ENCODE data around the gene LRRC4B.

The LRRC4B gene

DNA sequence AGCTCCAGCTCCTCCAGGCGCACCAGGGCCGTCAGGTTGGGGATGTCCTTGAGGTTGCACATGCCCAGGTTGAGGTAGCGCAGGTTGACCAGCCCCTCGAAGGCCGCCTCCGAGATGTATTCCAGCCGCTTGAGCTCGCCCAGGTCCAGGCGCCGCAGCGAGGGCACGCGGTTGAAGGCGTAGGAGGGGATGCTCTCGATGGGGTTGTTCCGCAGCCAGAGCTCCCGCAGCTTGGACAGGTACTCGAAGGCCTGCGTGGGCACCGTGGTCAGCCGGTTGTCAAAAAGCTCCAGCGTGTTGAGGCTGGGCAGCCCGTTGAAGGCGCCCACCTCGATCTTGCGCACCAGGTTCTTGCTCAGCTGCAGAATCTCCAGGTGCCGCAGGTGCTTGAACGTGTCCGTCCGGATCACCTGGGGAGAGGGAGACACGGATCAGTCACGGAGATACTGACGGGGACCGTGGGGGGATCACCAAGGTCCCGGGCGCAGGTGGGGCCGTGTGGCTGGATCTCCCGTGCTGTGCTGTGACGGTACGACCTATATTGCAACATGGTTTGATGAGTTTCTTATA, 49.1 kb downstream of the LRRC4B start:
- Histone ChIP-seq H3K9me3 (ENCODE audit: control insufficient read depth, low read length) (no peaks in the 10 kb centered on the region), H3K9ac (no peak overlapping the region), H3K4me2 (ENCODE audit: low read length) (no peak overlapping the region), H3K4me3 (ENCODE audit: low read depth, low read length) (no peak overlapping the region), H3K27ac (no peak overlapping the region), H3K79me2 (no peaks in the 10 kb centered on the region), H3K36me3 (ENCODE audit: control insufficient read depth, insufficient read depth, low read length) (no peaks in the 10 kb centered on the region), H3K27me3 (ENCODE audit: control insufficient read depth, insufficient read depth, low read length) (no peaks in the 10 kb centered on the region), H2AFZ (no peak overlapping the region), H3K4me1 (peaks cover 3% of the 10 kb centered on the region)
- TF ChIP-seq, protein P1, sequence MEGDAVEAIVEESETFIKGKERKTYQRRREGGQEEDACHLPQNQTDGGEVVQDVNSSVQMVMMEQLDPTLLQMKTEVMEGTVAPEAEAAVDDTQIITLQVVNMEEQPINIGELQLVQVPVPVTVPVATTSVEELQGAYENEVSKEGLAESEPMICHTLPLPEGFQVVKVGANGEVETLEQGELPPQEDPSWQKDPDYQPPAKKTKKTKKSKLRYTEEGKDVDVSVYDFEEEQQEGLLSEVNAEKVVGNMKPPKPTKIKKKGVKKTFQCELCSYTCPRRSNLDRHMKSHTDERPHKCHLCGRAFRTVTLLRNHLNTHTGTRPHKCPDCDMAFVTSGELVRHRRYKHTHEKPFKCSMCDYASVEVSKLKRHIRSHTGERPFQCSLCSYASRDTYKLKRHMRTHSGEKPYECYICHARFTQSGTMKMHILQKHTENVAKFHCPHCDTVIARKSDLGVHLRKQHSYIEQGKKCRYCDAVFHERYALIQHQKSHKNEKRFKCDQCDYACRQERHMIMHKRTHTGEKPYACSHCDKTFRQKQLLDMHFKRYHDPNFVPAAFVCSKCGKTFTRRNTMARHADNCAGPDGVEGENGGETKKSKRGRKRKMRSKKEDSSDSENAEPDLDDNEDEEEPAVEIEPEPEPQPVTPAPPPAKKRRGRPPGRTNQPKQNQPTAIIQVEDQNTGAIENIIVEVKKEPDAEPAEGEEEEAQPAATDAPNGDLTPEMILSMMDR (IDR thresholded peaks at IDR 0.05) = no peak

DNA sequence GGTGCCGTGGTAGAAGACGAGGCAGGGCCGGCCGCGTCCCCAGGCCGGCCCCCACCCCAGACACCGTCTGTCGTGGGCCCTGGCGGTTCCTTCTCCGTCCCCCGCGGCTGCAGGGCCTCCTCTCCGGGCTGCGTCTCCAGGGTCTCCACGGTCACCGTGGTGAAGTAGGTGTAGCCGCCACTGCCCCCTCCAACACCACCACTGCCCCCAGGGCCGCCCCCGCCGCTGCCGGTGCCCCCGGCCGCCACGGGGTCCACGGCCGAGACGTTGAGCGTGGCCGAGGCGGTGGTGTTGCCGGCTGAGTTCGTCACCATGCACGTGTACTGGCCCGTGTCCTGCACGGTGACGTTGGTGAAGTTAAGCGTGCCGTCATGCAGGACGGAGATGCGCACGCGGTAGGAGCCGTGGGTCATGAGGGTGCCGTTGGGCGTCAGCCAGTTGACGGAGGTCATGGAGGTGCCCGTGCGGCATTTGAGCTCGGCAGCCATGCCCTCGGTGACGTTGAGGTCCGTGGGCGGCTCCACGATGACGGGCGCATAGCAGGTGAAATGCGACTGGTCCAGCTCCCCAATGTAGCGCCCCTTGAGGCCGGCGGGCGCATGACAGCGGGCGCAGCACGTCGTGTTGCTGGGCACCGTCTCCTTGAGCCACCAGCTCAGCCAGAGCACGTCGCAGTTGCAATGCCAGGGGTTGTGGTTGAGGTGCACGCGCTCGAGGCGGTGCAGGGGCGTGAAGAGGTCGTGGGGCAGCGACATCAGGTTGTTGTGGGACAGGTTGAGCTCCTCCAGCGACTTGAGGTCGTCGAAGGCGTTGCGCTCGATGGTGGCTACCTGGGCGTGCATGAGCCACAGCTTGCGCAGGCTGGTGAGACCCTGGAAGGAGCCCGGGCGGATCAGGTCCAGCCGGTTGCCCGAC, 49.9 kb downstream of the LRRC4B start:
- Histone ChIP-seq H3K9ac (no peak overlapping the region), H3K4me3 (ENCODE audit: low read depth, low read length) (no peak overlapping the region), H3K9me3 (ENCODE audit: control insufficient read depth, low read length) (no peaks in the 10 kb centered on the region), H3K27me3 (ENCODE audit: control insufficient read depth, insufficient read depth, low read length) (no peaks in the 10 kb centered on the region), H3K4me1 (peaks cover 4% of the 10 kb centered on the region), H3K4me2 (ENCODE audit: low read length) (no peak overlapping the region), H2AFZ (no peak overlapping the region), H3K27ac (no peak overlapping the region), H3K79me2 (no peaks in the 10 kb centered on the region), H3K36me3 (ENCODE audit: control insufficient read depth, insufficient read depth, low read length) (no peaks in the 10 kb centered on the region)
- TF ChIP-seq, protein P1 (IDR thresholded peaks at IDR 0.05) = no peak

DNA sequence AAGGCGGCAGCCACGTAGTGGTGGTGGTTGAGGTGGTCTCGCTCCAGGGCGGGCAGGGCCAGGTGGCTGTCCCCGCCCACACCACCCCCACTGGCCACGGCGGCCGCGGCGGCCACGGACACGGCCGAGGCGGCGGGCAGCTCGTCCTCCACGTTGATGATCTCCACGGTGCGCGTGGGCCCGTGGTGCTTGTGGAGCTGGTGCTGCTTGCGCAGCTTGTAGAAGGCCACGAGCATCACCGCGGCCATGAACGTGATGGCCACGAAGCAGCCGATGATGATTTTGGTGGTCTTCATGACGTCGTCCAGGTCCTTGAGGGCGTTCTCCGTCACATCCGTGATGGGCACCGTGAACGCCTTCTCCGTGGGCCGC, 50.5 kb downstream of the LRRC4B start:
- Histone ChIP-seq H3K4me2 (ENCODE audit: low read length) (no peak overlapping the region), H3K4me1 (peaks cover 7% of the 10 kb centered on the region), H3K9me3 (ENCODE audit: control insufficient read depth, low read length) (no peaks in the 10 kb centered on the region), H3K79me2 (no peaks in the 10 kb centered on the region), H3K36me3 (ENCODE audit: control insufficient read depth, insufficient read depth, low read length) (no peaks in the 10 kb centered on the region), H3K9ac (no peak overlapping the region), H3K4me3 (ENCODE audit: low read depth, low read length) (no peak overlapping the region), H3K27ac (no peak overlapping the region), H3K27me3 (ENCODE audit: control insufficient read depth, insufficient read depth, low read length) (no peaks in the 10 kb centered on the region), H2AFZ (no peak overlapping the region)
- TF ChIP-seq, protein P1 (IDR thresholded peaks at IDR 0.05) = no peak

DNA sequence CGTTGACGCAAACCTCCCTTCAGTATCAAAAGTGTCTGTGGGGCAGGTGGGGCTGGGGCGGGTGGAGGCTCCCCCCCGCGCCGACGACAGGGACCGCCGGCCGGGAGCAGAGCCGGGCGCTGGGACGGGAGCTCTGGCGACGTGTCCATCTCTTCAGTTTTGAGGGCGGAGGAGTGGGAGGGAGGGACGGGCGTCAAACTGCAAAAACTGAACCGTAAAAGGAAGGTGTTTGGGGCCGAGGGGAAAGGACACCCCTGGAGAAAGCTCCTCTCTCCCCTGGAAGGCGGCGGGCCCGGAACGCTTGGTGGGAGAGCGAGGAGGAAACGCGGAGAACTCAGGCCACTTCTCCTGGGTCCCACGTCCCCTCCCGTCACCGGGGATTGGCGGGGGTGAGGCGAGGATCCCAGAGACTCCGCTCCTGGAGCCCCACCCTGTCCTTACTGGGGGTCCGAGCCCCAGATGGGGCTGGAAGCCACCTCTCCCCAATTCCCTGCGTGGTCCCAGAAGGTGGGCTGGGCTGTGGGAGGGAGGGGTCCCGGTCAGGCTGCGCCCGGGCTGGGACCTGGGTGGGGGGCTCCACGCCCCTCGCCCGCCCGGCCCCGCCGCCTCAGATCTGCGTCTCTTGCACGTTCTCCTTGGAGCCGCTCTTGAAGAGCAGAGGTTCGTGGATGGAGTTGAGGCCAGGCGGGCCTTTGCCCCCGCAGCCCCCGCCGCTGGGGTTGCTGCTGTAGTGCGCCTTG, 51.1 kb downstream of the LRRC4B start:
- TF ChIP-seq, protein P1 (IDR thresholded peaks at IDR 0.05) = no peak
- H3K4me2 ChIP-seq (ENCODE audit: low read length) = peak overlapping the region; percentile 34
- H3K9ac ChIP-seq = no peak overlapping the region
- no peaks in the 10 kb centered on the region for H3K9me3 ChIP-seq (ENCODE audit: control insufficient read depth, low read length)
- no peak overlapping the region for H3K4me3 ChIP-seq (ENCODE audit: low read depth, low read length)
- H3K27ac ChIP-seq = no peak overlapping the region
- H3K4me1 ChIP-seq = peaks cover 7% of the 10 kb centered on the region
- H3K27me3 ChIP-seq (ENCODE audit: control insufficient read depth, insufficient read depth, low read length) = no peaks in the 10 kb centered on the region
- no peaks in the 10 kb centered on the region for H3K79me2 ChIP-seq
- H3K36me3 ChIP-seq (ENCODE audit: control insufficient read depth, insufficient read depth, low read length) = no peaks in the 10 kb centered on the region
- H2AFZ ChIP-seq = no peak overlapping the region
